DMS79 treated with DMSO at 0.1 percent for 48 hours (cell line): ENCODE measurements around the gene TMEM260.
A peak's percentile ranks its signal among the peaks of the same experiment; 100 is the strongest.

ENCODE experiments used
- DNase-seq: peaks from one replicate; lab custom pipeline; 2025; lab: John Stamatoyannopoulos, UW

The TMEM260 gene

GRCh38 chr14:56579345-56580220 lies at the start of gene TMEM260:
TMEM260 (plus strand) TSS chr14:56579798; CDS start chr14:56579915, 117 bp downstream.
- peak; percentile 96 for DNase-seq

GRCh38 chr14:56532546-56532945 lies 47.1 kb upstream of the TMEM260 start:
- no peak for DNase-seq

DNA sequence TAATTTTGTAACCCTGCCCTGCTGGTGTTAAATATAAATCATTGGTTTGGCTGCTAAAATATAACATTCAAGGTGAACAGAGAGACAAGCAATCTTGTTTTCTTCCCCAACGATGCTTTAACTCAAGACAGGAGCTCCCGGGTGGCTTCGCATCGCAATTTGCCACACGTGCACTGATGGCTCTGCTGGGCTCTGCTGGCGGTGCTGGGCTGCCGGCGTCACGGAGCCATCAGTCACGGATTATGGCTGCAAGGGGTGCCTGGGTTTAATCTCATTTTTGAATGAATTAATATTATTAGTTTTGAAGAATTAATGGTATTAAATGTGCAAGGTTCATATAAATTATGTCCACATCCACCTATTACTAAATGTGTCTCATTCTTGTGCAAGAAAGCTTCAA lies 44.9 kb upstream of the TMEM260 start:
- no peak for DNase-seq

- DNase-seq, result no peak
Measured at GRCh38 chr14:56539862-56540261, 39.7 kb upstream of the TMEM260 start.

DNA sequence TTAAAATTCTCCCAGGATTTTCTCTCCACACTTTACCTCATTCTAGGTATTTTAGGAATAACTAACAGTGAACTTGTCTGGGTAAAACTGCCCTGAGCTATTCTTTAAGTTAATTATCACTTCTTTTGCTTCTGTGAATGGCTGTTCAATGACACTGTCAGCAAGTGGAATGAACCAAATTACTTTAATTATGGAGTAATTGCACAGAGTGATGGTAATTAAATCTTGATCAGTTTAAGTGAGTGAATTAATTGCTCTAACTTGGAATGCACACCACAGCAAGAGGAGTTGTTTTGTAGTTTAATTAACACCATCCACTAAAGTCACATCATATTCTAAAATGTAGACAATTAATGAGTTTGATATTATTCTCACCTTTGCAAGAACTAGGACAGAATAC lies 36.2 kb upstream of the TMEM260 start:
- DNase-seq, result no peak

- no peak for DNase-seq
Measured at GRCh38 chr14:56549721-56550120, 29.9 kb upstream of the TMEM260 start.

GRCh38 chr14:56552615-56553014 lies 27.0 kb upstream of the TMEM260 start:
- DNase-seq, result no peak

DNA sequence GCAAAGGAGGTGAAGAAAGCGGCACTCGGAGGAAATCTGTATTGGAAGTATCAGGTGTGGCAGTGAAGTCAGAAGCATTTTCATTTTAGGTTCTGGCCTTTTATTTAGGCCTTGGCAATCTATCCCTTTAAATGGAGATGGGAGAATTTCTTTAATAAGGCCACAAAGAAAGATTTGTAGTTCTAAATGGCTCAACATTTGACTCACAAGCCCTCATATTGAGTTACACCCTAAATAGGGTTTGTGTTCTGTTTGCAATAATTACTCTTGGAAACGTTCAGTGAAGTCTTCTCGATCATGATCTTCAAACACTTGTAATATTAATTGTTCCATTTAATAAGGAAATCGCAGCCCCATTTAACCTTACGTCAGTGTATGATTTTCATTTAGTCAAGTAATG lies 25.3 kb upstream of the TMEM260 start:
- no peak for DNase-seq

DNA sequence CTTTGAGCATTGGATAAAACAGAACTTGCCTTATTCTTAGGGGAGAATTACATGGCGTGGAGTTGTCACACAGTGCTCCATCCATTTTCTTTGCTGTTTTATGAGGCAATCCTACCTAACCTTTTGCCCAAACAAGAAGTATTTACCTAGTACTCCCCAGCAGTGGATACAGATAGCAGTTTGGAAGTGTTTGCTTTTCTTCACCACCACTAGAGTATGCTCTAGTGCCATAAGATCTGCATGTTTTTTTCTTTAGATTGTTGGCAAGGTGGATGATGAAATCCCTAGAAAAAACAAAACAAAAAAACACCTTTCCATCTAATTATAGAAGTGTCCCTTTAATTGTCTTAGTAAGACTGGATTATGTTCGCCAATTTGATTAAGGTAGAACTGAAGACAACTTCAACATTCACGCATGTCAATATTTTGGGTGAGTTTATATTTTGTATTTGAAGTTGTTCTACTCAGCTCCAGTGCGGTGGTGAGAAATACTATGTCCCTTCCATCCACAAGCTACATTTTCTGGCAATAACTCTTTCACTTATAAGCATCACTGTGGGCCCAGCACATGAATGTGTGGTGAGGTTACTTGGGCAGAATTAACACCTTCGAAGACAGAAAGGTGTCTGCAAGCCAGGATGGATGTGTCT lies 23.6 kb upstream of the TMEM260 start:
- DNase-seq, result peak; percentile 85

GRCh38 chr14:56559182-56559581 lies 20.4 kb upstream of the TMEM260 start:
- no peak for DNase-seq

- DNase-seq, result no peak
Measured at GRCh38 chr14:56561606-56562005, 18.0 kb upstream of the TMEM260 start.

- DNase-seq, result no peak
Measured at GRCh38 chr14:56562883-56563282, 16.7 kb upstream of the TMEM260 start.

DNA sequence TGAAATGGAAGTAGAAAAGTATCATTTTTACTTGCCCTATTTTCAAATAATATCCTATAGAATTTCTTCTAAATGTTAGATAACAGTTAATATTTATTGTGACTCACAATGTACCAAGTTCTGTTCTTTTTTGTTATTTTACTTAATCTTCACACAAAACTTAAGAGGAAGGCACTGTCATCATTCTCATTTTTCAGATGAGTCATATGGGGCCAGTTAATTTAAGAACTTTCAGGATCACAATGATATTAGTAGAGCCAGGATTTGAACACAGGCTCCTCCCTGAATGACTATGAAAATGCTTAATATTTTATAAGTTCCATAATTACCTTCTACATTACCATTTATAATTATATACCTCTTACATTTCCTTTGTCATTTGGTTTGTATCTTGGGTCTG lies 10.4 kb upstream of the TMEM260 start:
- DNase-seq, result no peak

DNA sequence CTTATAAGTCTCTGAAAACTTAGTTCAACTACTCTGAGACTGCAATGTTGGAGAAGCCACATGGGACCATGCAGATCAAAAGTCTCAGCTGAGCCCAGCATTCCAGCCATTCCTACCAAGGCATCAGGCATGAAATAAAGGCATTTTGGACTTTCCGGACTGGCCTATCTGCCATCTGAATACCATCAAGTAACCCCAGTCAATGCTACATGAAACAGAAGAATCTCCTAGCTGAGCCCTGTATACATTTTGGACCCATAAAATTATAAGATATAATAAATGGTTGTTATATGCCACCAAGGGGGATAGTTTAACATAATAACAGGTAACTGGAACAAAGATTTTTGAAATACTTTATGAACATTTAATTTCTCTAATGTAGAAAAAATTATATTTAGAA lies 9.3 kb upstream of the TMEM260 start:
- no peak for DNase-seq

- peak; percentile 61 for DNase-seq
Measured at GRCh38 chr14:56580221-56580711, 668 bp downstream of the TMEM260 start.

GRCh38 chr14:56581041-56581727 lies 1.6 kb downstream of the TMEM260 start:
- no peak for DNase-seq

DNA sequence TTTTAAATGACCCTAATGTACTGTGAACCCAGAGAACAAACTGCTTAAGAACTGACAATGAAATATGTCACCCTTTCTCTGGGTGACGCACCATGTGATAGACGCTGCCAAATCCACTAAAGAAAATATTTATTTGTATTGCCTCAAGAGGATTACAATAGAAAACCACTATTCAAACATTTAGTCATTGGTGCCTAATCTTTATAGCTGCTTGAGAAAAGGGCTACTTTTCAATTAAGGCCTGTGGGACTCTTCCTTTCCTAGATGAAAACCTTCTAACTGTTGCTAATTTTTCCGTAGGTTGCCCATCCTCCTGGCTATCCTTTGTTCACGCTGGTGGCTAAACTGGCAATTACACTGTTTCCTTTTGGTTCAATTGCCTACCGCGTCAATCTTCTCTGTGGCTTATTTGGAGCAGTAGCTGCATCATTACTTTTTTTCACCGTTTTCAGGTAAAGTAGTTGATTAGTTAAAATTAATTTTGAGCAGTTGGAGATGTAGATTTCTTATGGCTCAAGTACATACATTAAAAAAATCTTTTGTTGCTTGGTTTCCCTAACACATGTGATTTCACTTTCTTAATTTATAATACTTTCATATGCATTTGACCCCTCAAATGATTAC lies 6.0 kb downstream of the TMEM260 start:
- no peak for DNase-seq

DNA sequence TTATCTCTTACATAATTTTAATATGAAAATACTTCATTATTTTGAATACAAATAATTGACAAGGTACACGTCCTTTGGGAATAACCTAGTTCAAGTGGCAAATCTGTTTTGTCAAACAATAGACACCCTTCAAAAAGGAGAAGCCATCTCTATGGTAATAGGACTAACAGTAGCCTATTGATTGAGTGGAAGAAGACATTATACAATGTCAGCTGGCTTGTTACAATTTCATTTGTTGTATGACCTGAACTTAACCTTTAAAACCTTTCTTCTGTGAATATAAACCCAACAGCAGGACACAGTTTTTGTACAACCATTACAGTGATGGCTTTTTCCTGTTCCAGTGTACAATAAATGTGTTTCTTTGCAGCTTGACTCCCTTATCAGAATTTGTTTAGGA lies 8.1 kb downstream of the TMEM260 start:
- no peak for DNase-seq

DNA sequence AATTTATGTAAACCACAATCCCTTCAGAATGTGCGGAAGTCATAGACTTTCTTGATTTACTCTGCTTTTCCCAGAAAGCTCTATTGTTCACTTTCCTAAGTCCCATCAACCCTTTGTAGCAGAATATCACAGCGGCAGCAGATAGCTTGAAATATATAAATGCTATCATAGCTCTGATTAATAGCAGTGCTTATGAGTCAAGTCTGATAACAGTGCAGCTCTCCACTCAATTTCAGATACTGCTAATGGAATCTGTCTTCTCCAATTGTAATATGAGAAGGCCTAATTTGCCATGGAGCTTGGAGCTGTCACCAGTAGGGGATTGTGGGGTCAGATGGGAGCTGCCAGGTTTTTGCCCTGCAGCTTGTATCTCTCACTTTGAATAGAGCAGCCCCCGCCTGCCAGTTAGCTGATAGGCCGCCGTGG lies 10.9 kb downstream of the TMEM260 start:
- no peak for DNase-seq

- DNase-seq, result no peak
Measured at GRCh38 chr14:56592746-56593544, 13.3 kb downstream of the TMEM260 start.

DNA sequence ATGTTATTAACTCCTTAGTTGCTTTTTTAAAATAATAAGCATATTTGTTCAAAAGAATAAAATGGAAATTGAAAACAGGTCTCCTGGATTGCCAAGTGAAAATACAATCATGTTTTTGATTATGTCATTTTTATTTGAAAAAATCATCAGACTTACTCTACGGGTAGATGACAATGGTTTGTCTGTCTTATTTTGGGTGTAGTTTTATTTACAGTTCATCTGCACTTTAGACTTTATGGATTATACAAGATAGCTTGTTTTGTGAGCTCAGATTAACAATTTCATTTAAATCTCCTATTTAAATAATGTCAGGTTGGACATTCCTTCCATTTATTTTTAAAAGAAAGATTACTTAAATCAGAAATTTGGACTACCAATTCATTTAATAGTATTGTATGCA lies 14.8 kb downstream of the TMEM260 start:
- DNase-seq, result no peak
